RPMI8226 (cell line): ENCODE data around the gene SNX9.
"Not testable (repeated sequence)": the region's sequence is repeated elsewhere in the genome, so short reads cannot be mapped to it uniquely, and the experiment has no call there.

Experiments used
- DNase-seq: peaks from one replicate; pipeline ENCODE4 v3.0.0-alpha.2; 2015

SNX9 gene

DNA sequence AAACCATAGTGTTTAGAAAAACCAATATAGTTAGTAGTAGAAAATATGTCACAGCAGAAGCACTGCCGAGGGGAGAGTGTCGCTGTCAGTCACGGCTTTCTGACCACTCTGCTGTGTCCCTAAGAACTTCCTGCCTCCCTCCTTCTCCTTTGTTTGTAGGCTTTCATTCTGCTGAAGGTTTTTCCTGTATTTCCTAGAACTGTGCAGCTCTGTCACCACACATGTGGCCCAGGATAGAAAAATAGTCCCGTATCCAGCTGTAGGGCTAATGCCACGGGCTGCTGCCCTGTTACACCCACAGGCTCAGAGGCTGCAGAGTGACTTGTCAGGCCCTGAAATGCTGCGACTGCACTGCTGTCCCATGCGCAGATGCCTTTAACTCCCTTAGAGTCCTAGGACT, 106.0 kb downstream of the SNX9 start:
- no peak for DNase-seq

DNA sequence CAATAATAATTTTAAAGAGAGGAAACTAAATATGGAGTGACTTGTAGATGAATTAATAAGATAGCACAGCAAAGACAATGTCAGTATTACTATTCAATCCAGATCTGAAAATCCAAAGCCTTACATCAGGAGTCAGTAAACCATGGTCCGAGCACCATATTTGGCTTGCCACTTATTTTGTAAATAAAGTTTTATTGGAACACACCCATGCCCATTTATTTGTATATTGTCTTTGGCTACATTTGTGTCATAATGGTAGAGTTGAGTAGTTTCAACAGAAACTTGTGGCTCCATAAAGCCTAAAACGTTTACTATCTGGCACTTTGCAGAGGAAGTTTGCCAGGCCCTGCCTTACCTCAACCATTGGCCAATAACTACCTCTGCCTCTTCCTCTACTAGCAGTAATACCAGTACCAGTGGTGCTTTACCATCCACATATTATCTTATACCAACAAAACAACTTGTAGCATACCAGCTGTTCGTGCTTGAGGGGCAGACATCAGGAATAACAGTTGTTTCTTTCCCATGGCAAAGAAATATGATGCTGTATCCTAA, 106.8 kb downstream of the SNX9 start:
- DNase-seq: no peak

DNA sequence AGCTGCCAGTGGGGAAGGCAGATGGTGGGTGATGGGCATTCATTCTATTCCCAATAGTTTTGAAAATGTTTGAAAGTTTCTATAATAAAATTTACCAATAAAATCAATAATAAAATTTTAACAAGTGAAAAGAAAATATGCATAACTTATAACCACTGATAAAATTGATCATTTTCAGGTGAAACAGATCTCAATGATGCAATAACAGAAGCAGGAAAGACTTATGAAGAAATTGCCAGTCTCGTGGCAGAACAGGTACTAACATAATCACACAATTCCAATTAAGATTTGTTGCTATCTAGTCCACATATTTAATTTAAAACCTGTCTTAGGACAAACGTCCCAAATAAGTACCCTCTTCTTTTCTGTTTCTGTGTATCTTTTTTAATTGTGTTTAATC, 112.7 kb downstream of the SNX9 start:
- no peak for DNase-seq

DNA sequence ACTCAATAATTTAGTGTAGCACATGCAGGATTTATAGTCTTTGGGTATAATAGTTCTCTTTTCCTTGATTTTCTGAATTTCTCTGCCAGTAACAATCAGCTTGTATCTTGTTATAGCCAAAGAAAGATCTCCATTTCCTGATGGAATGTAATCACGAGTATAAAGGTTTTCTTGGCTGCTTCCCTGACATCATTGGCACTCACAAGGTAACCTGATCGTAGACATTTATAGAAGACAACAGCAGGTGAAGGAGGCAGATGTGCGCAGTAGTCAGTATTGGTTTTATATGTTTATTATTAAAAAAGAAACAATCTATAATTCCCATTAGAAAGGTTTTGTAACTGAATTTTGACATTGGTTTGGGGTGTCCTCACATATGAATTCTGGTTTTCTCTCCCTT, 114.3 kb downstream of the SNX9 start:
- DNase-seq: no peak

DNA sequence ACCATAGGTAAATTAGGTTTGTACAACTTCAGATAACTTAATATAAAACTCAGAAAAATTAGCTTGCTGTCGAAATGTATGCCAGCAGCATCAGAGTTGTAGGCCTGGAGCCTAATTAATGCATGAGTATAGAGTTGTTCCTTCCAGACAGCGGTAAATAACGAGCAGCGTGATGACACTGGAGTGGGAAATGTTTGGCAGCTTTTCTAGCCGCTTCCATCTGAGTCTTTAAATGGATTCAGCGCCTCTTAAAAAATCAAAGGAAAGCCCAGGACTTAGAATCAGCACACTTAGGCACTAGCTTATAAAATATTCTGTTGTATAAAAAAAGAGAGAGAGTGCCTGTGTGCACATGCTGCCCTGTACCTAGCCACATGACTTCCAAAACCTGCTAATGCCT, 114.9 kb downstream of the SNX9 start:
- no peak for DNase-seq

DNA sequence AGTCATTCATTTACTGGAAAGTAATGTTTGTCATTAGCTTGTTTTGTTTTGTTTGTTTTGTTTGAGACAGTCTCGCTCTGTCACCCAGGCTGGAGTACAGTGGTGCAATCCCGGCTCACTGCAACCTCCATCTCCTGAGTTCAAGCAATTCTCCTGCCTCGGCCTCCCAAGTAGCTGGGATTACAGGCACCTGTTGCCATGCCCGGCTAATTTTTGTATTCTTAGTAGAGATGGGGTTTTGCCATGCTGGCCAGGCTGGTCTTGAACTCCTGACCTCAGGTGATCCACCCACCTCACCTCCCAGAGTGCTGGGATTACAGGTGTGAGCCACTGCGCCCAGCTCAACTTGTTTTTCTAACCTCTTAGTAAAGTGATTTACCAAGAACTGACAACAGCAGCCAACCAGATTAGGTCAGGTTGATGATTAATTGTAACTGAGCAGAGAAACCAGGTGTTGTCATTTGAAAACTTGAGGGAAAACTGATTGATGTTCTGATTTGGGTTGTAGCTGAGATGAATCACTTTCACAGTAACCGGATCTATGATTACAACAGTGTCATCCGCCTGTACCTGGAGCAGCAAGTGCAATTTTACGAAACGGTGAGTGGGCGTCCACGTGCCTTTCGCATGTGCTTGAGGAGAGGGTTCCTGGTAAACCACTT, 117.5 kb downstream of the SNX9 start:
- DNase-seq: not testable (repeated sequence)

DNA sequence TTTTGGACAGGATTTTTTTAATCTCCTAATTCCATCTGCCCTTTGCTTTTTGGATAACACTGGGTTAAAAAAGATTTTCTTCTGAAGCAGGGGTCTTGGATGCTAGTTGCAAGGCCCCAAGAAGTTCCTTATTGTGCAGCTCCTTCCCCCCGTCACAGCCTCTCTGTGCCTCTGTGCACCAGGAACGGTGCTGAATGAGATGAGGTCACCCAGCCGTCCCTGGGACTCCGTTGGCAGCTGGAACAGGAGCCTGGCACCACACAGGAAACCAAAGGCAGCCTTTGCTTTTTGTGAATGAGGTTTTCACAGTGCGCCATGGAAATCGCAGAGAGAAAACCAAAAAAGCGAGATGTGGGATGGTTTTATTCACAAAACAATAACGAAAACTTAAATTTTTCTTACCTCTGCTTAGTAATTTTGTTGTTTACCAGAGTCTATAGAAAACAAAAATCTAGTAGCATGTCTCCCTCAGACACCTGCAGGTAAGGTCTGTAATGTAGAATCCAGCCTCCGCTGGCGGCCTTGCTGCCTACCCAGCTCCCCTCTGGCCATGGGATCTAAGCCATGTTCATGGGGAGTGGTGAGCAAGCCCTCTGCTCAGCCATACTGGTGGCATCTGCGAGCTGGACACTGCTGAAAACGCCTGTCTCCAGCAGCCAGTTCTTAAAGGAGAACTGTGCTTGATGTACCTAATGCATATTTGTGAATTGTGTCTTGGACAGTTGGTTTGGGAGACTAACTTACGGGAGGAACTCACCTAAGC, 118.2 kb downstream of the SNX9 start:
- no peak for DNase-seq

DNA sequence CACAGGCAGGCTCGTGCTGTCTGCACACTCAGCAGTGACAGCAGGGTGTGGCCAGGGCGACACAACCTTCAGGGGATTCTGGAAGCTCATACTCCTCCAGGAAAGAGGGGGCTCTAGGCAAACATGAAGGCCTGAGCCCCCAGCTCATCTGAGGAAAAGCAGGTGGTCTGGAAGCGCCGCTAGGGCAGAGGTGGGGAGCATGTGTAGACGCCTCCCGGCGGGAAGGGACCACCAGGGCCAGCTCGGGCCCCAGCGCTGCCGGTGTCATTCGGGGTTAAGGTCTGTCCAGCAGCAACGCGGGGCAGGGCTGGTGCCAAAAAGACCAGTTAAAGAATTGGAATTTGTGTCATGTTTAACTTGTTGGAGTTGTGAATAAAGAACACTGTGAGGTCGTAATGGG, 119.3 kb downstream of the SNX9 start:
- no peak for DNase-seq

DNA sequence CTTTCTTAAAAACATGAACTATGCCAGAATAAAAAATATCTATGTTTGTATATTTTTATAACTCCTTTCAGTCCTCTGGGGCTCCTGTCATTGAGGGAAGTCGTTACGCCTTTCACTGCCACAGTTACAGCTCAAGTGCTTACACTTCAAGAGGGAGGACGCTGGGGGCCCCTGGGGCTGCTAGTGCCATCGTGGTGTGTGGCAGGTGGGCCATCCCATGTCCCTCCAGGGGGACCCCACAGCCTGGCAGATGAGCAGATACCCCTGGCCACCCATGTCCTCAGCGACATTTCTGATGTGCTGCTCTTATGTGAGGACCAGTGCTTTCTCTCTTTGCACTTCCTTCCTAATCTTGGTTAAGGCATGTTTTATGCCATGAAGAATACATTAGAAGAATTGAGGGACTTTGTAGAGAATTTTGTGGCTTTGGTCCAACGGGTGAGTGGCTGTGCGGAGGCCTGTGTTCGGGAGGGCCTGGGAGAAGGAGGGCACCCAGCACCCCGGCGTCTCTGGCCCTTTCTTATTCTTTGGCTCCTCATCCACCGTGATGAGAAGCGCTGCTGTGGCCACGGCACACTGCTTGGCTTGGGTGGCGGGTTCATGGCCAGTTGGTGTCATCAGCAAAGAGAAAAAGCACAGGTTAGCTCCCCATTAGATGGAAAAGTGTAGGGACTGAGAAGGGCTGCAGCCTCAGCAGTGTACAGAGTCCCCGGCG, 120.4 kb downstream of the SNX9 start:
- DNase-seq: no peak

DNA sequence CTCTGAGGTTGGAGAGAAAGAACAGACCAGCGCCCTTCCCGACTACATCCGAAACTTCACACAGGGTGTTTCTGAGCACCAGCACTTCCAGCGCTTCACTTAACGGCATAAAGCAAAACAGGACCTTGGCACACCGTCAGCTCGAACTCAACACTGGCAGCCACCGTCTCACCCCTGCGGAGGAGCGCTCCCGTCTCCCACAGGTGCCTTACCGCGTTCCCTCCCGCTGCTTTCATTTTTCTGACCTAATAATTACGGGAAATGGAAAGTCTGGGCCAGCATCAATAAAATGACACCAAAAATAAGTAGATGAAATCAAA, 120.9 kb downstream of the SNX9 start:
- no peak for DNase-seq

DNA sequence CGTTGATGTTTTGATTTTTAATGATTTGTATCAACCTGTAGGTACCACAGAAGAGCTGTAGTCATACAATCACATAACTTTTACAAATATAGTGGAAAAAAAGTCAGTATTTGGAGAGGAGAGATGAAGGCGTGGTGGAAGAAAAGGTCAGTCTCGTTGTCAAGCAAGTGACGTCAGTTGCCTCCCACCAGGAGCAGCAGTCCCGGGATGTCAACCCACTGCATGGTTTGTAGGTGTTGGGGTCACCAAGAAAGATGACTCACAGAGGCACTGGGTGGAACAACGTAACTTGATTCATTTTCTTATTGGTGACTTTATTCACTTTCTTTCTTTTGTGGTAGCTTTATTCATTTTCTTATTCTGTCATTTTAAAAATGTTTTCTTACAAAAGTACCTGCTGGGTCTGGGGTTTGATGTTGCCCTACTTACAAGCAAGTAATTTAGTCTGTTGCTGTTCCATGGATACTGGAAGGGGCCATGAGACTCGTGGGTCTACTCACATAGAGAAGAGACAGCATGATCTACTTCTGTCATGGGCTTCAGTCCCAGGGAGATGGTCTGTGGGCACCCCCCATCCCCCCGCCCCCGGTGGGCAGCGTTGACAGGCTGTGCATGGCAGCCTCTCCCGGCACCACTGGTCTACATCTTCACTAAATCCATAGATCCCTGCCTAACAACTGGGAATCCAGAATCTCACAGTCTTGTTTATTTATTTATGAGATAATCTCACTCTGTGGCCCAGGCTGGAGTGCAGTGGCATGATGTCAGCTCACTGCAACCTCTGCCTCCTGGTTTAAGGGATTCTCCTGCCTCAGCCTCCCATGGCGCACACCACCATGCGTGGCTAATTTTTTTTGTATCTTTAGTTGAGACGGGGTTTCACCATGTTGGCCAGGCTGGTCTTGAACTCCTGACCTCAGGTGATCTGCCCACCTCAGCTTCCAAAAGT, 122.2 kb downstream of the SNX9 start:
- no peak for DNase-seq

DNA sequence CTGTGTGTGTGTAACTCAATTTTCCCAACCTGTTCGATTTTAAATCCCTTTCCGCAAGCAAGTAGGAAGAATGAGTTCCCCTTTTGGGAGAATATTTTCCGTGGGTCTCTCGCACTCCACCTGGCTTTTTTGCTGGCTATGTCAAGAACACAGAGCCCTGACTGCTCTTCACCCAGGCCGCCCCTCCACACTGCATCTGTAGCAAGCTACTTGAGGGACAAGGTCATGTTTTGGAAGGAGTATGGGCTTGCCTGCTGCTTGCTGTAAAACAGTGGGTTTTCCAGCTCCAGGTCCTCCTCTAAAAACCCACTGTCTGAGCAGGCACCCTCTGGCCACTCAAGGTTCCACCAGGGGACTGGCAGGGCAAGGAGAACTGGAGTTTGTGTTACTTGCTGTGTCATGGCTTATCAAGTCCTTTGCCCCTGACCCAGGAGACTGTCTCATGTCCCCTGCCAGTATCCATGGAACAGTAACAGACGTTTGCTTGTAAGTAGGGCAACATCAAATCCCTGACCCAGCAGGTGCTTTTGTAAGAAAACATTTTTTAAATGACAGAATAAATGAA, 123.1 kb downstream of the SNX9 start:
- no peak for DNase-seq

DNA sequence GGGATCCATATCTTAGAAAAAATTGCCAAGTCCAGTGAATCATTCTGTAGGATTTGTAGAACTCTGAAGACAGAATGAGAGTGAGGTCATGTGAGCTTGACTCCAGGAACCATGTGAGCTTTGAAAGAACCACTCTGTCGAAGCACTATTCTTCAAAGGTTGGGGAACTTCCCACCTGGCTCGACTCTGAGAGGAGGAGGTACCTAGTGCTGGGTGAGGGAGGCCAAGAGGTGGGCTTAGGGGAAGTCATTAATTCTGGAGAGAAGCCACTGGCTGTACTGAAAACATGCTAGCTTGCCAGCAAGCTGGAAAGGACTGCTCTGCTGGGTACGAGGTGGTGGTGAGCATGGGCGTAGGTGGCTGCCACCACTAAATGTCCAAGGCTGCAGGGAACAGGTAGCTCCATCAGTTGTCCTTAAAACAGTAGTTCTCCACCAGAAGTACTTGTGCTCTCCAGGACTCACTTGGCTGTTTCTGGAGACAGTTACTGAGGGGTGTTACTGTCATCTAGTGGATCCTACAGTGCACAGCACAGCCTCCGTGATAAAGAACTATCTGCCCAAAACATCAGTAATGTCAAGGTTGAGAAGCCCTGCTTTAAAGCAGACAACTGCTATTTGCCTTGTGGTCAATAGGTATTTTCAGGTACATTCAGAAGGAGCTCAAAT, 124.0 kb downstream of the SNX9 start:
- no peak for DNase-seq

DNA sequence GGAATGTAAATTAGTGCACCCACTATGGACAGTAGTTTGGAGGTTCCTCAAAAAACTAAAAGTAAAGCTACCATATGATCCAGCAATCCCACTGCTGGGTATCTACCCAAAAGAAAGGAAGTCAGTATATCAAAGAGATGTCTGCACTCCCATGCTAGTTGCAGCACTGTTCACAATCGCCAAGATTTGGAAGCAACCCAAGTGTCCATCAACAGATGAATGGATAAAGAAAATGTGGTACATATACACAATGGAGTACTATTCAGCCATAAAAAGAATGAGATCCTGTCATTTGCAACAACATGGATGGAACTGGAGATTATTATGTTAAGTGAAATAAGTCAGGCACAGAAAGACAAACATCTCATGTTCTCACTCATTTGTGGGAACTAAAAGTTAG, 127.9 kb downstream of the SNX9 start:
- DNase-seq: not testable (repeated sequence)

DNA sequence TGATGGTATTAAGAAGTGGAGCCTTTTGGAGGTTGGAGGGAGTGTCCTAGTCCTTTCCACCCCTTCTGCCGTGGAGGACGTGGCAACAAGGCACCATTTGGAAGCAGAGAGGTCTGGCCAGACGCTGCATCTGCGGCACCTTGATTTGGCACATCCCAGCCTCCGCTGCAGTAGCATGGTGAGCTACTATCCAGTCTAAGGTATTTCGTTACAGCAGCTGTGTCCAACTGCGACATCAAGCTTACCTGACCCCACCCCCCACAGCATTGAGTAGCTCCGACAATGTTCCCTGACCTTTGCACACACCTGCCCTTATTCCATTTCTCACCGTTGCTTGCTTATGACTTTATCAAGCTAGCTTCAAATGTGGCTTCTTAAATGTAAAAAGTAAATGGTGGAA, 128.8 kb downstream of the SNX9 start:
- no peak for DNase-seq

DNA sequence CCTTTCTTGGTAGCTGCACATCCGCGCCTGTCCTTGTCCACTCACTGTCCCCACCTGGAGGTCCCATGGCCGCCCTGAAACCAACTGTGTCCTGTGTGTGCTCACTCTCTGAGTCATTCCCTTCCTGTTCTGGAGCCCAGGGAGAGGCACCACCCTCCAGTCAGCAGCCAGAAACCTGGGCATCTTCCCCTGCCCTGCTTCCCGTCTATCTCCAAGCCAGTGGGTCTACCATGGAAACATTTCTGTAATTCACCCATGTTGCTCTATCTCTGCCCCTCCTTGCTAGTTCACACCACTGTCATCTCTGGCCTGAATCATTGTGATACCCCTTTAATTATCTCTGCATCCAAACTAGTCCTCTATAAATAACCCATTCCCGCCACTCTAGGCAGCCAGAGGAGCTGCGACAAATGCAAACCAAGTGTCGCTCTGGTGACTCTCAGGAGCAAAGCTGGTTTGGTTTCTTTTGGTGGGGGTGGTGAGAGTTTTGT, 129.9 kb downstream of the SNX9 start:
- no peak for DNase-seq

DNA sequence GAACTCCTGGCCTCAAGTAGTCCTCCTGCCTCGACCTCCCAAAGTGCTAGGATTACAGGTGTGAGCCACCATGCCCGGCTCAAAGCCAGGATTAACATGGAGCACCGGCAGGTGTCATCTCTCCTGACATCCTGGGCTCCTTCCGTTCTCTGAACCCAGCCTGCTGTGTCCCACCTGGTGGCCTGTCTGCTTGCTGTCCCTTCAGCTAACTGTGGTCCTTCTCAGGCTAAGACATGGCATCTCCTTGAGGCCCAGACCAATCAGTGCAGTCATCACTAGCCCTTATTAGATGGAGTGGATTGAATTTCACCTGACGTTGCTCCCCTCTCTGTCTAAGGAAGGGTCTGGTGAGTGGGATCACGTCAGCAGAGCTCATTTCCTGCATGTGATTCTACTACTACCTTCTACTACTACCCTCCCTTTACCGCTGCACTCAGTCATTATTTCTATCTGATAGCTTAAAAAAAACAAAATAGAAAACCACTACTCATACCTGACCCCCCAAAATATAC, 130.6 kb downstream of the SNX9 start:
- DNase-seq: no peak

DNA sequence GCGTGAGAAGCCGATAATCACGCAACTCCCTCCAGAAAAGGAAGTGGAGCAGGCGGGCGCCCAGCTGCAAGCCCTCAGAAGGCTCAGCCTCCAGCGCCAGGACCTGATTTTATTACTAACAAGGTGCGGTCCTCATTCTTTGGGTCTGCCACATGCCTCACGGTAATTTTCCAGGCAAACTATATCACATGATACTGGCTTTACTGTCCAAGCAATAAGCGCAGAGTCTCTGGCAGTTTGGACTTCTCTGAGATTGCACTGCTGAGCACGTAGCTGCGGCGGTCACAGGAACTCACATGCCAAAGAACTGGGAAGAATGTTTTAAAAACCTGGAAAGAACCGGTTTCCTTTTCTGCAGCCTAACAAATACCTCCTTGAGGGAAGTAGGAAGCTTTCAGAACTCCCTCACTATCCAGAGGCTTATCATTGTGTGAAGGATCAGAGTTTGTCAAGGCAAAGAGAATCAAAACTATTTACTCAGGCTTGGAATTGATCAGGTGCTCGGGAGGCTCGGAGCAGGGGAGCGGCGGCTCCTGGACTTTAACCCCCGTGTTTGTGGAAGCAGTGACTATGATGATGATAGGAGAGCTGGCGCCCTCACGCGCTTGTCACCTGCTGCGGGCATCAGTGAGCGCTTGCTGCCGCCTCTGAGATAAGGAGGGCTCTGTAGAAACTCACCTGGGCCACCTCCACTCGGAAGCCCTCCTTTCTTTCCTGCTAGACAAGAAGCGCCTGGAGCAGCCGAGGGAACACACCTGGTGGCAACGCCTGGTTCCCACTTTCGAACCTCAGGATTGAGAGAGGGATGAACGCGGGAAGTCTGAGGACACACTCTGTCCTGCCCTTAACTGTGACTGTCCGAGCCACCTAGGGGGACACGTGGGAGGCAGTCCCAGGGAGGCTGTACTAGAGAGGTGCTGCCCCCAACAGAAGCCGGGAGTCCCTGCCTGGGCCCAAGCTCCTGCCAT, 131.4 kb downstream of the SNX9 start:
- DNase-seq: peak; percentile 37

DNA sequence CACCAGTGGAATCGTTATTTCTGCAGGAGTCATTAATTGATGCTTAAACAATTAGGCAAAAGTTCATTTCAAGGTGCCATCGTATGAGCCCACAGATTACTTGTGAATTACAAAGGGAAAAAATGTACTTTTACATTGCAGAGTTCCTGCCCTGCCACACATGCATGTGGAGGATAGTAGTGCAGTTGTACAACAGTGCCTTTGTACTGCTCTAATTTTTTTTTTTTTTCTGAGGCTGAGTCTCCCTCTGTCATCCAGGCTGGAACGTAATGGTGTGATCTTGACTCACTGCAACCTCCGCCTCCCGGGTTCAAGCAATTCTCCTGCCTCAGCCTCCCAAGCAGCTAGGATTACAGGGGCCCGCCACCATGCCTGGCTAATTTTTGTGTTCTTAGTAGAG, 132.6 kb downstream of the SNX9 start:
- no peak for DNase-seq

DNA sequence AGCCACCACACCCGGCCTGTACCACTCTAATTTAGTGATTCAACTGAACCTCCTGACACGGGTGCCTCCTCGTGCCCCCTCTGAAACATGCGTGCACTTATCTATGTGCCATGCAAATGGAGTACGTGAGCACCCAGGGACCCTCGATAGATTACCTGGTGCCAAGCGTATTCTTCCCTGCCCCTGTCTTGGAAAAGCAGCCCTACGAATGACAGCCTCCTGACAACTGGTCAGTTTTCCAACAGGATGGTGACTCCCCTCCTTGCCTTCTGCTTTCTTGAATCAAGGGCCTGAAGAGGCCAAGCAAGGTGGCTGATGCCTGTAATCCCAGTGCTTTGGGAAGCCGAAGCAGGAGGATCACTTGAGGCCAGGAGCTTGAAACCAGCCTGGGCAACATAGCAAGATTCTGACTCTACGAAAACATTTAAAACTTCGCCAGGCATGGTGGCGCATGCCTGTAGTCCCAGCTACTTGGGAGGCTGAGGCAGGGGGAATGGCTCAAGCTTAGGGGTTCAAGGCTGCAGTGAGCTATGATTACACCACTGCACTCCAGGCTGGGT, 133.2 kb downstream of the SNX9 start:
- no peak for DNase-seq
